Hematopoietic multipotent progenitor cell (in vitro differentiated cells): ENCODE results near the gene MAK. TPM values are rescaled to one million over a fixed set of nuclear protein-coding genes. Genes with fewer than 3 reads are reported as not detected.
A peak's percentile ranks its signal among the peaks of the same experiment; 100 is the strongest.
"Not testable (repeated sequence)": the region's sequence is repeated elsewhere in the genome, so short reads cannot be mapped to it uniquely, and the experiment has no call there.

Experiments
- DNase-seq, 3 donors: peaks; one replicate each; pipeline ENCODE4 v3.0.0-alpha.2; 2011 to 2015; ENCODE audit warnings: low read depth in 2 of 3, low spot score in 2 of 3
- total RNA-seq: library from RNA; depleted of rRNA; stranded (reverse); fragments of >200 nt; gene quantifications from one replicate; pipeline ENCODE4 v1.2.3, GENCODE V29; 2012

MAK gene
- total RNA-seq, 1 donor = 0.27 TPM

DNA sequence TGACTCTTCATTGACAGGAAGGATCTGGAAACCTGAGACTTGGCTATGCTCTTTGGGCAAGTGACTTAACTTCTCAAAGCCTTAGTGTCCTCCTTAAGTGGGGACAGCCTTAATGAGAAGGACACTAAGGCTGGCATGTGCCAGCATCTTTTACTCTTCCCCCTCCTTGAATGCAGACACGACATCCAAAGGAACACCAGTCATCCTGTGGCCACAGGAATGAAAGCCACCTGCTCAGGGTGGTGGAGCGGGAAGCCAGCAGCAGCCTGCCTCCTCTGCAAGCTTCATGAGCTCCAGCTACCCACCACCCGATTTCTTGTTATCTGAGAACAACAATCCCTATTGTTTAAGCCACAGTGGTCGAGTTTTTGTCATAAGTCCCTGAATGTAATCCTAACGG, 46.2 kb downstream of the MAK start:
- DNase-seq = no peak

- DNase-seq = no peak
Observed at GRCh38 chr6:10791673-10792072, 46.7 kb downstream of the MAK start.

- DNase-seq = no peak
Observed at GRCh38 chr6:10779076-10779475, 59.3 kb downstream of the MAK start.

DNA sequence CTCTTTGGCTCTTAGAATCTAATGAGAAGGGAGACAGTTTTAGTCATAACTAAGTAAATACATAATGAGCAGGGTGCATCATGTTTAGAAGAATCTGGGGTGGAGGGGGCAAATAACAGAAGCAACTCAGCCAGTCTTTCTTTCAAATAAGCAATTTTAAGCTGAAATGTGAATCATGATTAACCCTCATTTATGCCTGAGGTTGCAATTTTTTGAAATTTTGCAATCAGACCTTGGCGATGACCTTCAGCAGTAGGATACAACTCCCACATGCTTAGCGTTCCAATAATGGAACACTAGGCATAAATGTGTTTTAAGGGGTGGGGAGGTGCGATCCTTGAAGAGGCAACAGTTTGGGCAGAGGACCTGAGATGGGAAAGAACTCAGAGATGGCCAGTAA, 60.1 kb downstream of the MAK start:
- no peak for DNase-seq

DNA sequence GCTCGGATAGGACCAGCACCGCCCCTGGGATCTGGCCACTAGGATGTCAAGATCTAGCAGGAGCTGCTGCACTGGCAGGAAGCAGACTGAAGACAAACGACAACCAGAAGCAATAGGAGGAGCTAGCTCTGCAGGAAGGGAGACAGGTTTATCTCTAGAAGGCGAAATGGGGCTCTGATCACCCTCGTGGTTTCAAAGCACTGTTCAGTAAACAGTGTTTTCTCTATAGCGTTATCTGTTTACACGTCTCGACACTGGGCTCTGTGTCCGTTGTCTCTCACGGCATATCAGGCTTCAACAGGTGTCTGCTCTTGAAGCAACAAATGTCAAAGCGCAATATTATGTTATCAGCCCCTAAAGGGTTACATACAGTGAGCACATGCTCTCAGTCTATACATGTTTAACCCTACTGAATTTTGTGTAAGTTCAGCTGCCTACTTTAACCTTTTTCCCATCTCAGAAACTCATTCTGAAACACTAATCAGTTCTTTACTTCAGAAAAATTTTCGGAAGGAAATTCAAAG, 66.9 kb downstream of the MAK start:
- DNase-seq = peak in 1 of 3 donors; percentile 22

GRCh38 chr6:10769419-10769818, 68.9 kb downstream of the MAK start:
- no peak for DNase-seq

DNA sequence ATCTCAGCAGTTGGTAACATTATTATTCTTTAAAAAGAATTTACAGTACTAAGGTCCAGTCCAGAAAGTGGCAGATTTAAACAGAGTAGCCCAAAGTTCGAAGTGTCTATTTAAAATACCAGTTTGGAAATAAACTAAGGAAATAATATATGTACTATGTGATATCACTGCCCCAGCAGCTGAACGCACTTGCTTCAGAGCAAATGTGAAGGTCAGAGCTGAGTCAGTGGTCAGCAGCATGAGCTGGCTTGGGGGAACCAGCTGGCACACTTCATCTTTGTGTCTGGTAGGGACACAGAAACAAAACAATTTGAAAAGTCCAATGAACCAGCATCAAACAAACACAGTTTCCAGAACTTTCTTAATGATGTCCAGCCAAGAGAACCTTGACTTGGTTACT, 75.3 kb downstream of the MAK start:
- DNase-seq = no peak

- DNase-seq = no peak
Observed at GRCh38 chr6:10759884-10760329, 78.4 kb downstream of the MAK start.

DNA sequence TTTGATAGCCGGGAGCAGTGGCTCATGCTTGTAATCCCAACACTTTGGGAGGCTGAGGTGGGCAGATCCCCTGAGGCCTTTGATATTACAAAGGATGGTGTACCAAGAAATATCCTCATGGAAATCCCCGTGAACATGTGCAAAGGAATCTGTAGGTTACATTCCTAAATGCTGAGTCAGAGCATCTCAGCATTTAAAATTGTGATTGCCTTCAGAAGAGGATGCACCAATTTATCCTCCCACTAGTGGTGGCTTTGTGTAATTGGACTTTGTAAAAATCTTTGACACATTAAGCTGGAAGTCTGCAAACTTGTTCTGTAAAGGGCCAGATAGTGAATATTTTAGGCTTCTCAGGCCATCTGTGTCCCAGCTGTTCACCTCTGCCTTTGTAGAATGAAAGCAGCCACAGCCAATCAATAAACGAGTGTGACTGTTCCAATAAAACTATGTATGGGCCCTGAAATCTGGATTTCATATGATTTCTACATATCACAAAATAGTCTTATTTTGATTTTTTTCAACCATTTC, 79.0 kb downstream of the MAK start:
- DNase-seq = peak in 2 of 3 donors; percentile 57 to 65

- no peak for DNase-seq
Observed at GRCh38 chr6:10756085-10756484, 82.3 kb downstream of the MAK start.

DNA sequence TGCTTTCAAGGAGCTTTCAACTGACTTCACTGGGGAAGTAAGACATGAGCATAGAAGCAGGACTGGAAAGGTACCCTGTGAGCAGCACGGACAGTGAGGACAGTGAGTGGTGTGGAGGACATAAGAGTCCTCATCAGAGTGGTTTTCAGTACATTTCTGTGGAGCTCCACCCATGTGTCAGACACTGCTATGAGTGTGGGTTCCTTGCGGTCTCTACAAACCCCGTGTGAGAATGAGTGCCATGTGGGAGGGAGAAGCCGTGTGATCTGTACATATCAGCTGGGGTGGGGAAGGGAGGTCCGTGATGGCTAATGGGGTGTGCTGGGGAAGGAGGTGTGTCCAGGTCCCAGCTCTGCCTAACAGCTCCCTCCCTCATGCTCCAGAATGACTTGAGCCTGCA, 86.6 kb downstream of the MAK start:
- DNase-seq = not testable (repeated sequence)

GRCh38 chr6:10750568-10750967, 87.8 kb downstream of the MAK start:
- DNase-seq = not testable (repeated sequence)

GRCh38 chr6:10749734-10750133, 88.6 kb downstream of the MAK start:
- no peak for DNase-seq

DNA sequence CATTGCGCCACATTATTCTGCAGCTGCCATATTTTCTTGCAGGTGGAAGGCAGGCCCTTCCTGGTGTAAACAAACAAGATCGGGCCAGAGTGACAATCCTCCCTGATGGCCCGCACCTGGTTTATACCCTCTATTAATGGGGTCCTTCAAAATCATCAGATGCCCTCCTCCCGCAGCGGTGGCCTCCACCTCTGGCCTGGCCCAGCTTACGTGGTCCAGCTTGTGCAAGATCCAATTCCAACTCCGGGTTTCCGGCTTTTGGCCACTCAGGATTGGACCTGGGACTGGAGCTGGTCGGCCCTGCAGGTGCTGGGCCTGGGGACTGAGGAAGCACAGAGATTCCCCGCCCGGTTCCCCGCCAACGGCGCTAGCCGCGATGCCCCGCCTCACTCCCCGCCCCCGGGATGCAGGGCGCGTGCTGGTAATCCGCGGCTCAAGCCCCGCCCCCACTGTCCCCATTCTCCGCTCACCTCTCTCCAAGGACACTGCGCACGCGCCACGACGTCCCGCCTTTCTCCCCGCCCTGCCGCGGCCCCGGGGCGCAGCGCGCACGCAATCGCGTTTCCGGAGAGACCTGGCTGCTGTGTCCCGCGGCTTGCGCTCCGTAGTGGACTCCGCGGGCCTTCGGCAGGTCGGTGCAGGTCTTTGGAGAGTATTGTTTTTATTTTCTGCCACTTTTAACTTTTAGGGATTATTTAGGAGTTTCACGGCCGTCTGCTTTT, 90.9 kb downstream of the MAK start, which contains the start of gene TMEM14B:
Gene TMEM14B, plus strand, starts transcription at position 555 of the 722 bp plus-strand sequence. CDS start 1,441 bp downstream, outside the sequence.
- peak; percentile 97 to 98 (median 97) for DNase-seq

DNA sequence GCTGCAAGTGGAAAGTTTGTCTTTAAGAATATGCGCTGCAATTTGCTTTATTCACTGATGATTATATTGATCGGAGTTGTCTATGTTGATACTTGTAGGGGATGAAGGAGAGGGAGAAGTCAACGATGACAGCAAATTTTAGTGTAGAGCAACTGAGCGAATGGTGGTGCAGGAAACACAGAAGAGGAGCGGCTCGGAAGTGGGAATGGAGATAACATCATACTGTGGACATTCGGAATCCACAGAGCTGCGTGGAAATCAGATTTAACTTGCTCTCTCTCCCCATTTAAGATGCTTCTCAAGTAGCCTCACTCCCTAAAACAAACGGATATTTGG, 91.5 kb downstream of the MAK start:
- DNase-seq = peak in 1 of 3 donors; percentile 6

DNA sequence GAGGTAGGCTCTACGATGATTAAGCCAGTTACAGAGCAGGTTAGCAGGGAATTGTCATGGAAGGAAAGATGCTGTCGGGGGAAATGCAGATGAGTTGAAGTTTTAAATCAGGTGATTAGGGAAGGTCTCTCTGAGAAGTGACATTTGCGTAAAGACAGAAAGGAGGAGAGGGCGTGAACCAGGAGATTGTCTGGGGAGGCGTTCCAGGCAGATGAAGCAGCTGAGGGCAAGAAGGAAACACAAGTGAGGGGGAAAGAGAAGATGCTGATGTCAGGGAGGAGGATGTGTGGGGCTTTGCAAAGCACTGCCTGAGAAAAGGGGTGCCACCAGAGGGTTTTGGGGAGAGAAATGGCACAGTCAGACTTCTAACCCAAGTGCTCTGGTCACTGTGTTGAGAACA, 93.2 kb downstream of the MAK start:
- no peak for DNase-seq

DNA sequence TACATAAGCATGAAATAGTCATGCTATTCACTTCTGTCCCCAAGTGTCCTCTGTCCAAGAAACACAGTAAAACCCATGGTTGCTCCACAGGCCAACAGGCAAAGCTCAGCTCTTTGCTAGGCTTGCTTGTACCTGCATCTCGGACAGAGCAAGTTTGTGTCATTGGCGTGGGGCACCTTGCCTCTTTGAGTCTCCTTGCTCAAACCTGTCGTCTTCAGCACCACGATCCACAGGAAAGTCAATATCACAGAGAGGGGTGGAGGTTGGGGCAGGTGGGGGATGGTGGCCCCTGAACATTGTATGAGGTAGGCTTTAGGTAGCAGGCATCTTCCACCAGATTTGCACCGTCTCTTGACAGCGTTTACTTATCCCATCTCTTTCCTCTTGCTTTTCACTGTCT, 94.8 kb downstream of the MAK start:
- DNase-seq = no peak

GRCh38 chr6:10742251-10742650, 96.1 kb downstream of the MAK start:
- DNase-seq = no peak

DNA sequence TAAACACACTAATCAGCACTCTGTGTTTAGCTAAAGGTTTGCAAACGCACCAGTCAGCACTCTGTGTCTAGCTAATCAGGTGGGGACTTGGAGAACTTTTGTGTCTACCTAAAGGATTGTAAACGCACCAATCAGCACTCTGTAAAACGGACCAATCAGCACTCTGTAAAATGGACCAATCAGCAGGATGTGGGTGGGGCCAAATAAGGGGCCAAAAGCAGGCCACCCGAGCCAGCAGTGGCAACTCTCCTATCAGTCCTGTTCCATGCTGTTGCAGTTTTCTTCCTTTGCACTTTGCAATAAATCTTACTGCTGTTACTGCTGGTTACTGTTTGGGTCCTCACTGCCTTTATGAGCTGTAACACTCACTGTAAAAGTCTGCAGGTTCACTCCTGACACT, 96.7 kb downstream of the MAK start:
- not testable (repeated sequence) for DNase-seq

DNA sequence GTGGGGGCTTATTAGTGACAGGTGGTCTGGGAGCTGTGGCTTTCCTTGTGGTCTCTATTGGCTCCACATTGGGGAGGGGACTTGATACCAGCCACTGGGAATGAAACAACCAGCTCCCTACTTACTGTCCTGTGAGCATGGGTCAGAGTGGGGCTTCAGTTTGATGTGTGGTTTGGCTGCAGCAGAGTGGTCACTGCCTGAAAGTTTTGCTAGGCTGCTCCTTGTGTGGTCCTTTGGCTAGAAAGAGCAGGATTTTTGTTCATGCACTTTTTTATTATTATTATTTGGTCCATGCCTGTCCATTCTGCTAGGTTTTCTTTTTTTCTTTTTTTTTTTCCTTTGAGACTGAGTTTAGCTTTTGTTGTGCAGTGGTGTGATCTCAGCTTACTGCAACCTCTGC, 98.3 kb downstream of the MAK start:
- no peak for DNase-seq

- DNase-seq = no peak
Observed at GRCh38 chr6:10736731-10737130, 101.6 kb downstream of the MAK start.

GRCh38 chr6:10733863-10734262, 104.5 kb downstream of the MAK start:
- no peak for DNase-seq
